Mesenchymal stem cell (in vitro differentiated cells and primary cell): ENCODE results near the gene EDC3.

Experiments used
- DNase-seq: peaks from one replicate; pipeline ENCODE4 v3.0.0-alpha.2; 2013
- H2AFZ ChIP-seq: one replicate; pipeline ENCODE4 v1.6.1; 2013; ENCODE audit warnings: low read depth, mild to moderate bottlenecking, control low read depth, inconsistent platforms, low read length, moderate library complexity
- H2AK5ac ChIP-seq: 2 replicates; pipeline ENCODE4 v1.6.1; 2013; ENCODE audit warnings: low read length, moderate library complexity, mild to moderate bottlenecking, inconsistent platforms; ENCODE audit not compliant: severe bottlenecking
- H2BK120ac ChIP-seq: one replicate; pipeline ENCODE4 v1.6.1; 2013; ENCODE audit warnings: low read depth, mild to moderate bottlenecking, inconsistent platforms, low read length, moderate library complexity
- H2BK12ac ChIP-seq, 2 experiments: one replicate each; pipeline ENCODE4 v1.6.1; 2013; ENCODE audit warnings: inconsistent platforms in 2 of 2, low read length in 2 of 2, mild to moderate bottlenecking in 2 of 2, moderate library complexity in 2 of 2, control low read depth in 1 of 2
- H2BK15ac ChIP-seq: one replicate; pipeline ENCODE4 v1.6.1; 2013; ENCODE audit warnings: mild to moderate bottlenecking, low read depth, inconsistent platforms; ENCODE audit not compliant: poor library complexity, severe bottlenecking
- H2BK5ac ChIP-seq: 2 replicates; pipeline ENCODE4 v1.6.1; 2013; ENCODE audit warnings: low read depth, mild to moderate bottlenecking, low read length, control low read depth, inconsistent platforms; ENCODE audit not compliant: poor library complexity, severe bottlenecking
- H3K14ac ChIP-seq, 2 experiments: one replicate each; pipeline ENCODE4 v1.6.1; 2013; ENCODE audit warnings: inconsistent platforms in 2 of 2, low read length in 2 of 2, control low read depth in 1 of 2, mild to moderate bottlenecking in 1 of 2, moderate library complexity in 1 of 2
- H3K18ac ChIP-seq, 2 experiments: one replicate each; pipeline ENCODE4 v1.6.1; 2013; ENCODE audit warnings: inconsistent platforms in 2 of 2, low read length in 2 of 2, control low read depth in 1 of 2, low read depth in 1 of 2, mild to moderate bottlenecking in 1 of 2
- H3K23ac ChIP-seq, 2 experiments: one replicate each; pipeline ENCODE4 v1.6.1; 2013; ENCODE audit warnings: inconsistent platforms in 2 of 2, low read length in 2 of 2, mild to moderate bottlenecking in 2 of 2, moderate library complexity in 2 of 2, control low read depth in 1 of 2
- H3K27ac ChIP-seq: 2 replicates; pipeline ENCODE4 v1.5.1; 2013; ENCODE audit warnings: mild to moderate bottlenecking, moderate library complexity, low read length, control low read depth, inconsistent platforms; ENCODE audit not compliant: poor library complexity, severe bottlenecking
- H3K27me3 ChIP-seq, 2 experiments: 2 replicates each; pipeline versions ENCODE4 v1.6.1 to v1.7.0; 2013; ENCODE audit warnings: low read length in 2 of 2, mild to moderate bottlenecking in 2 of 2, moderate library complexity in 2 of 2, control low read depth in 1 of 2, inconsistent platforms in 1 of 2; ENCODE audit not compliant: control insufficient read depth in 1 of 2, insufficient read depth in 1 of 2
- H3K36me3 ChIP-seq, 2 experiments: 2 replicates each; pipeline versions ENCODE4 v1.6.1 to v1.7.0; 2013; ENCODE audit warnings: low read length in 2 of 2, control low read depth in 1 of 2, inconsistent platforms in 1 of 2, low read depth in 1 of 2, mild to moderate bottlenecking in 1 of 2; ENCODE audit not compliant: insufficient read depth in 2 of 2, control insufficient read depth in 1 of 2
- H3K4ac ChIP-seq, 2 experiments: one replicate each; pipeline ENCODE4 v1.6.1; 2013; ENCODE audit warnings: inconsistent platforms in 2 of 2, low read length in 2 of 2, mild to moderate bottlenecking in 2 of 2, moderate library complexity in 2 of 2, control low read depth in 1 of 2, low read depth in 1 of 2
- H3K4me1 ChIP-seq: 2 replicates; pipeline ENCODE4 v1.6.1; 2013; ENCODE audit warnings: low read depth, low read length, control low read depth; ENCODE audit not compliant: control insufficient read depth, insufficient read depth
- H3K4me2 ChIP-seq: 2 replicates; pipeline ENCODE4 v1.6.1; 2013; ENCODE audit warnings: low read length, mild to moderate bottlenecking, inconsistent platforms; ENCODE audit not compliant: poor library complexity, severe bottlenecking
- H3K4me3 ChIP-seq, 2 experiments: 2 replicates each; pipeline versions ENCODE4 v1.5.1 to v1.7.0; 2013; ENCODE audit warnings: low read length in 2 of 2, mild to moderate bottlenecking in 2 of 2, control low read depth in 1 of 2, low read depth in 1 of 2; ENCODE audit not compliant: insufficient read depth in 1 of 2
- H3K79me1 ChIP-seq: replicated peaks from 2 replicates; pipeline ENCODE4 v1.6.1; 2013; ENCODE audit warnings: mild to moderate bottlenecking, control low read depth, low read length, inconsistent platforms; ENCODE audit not compliant: poor library complexity, severe bottlenecking
- H3K9ac ChIP-seq: 2 replicates; pipeline ENCODE4 v1.7.0; 2013; ENCODE audit warnings: mild to moderate bottlenecking, low read length, moderate library complexity
- H3K9me3 ChIP-seq: 2 replicates; pipeline ENCODE4 v1.7.0; 2013; ENCODE audit warnings: mild to moderate bottlenecking, low read length; ENCODE audit not compliant: control insufficient read depth
- H4K8ac ChIP-seq: one replicate; pipeline ENCODE4 v1.6.1; 2013; ENCODE audit warnings: inconsistent platforms, mild to moderate bottlenecking, low read length, moderate library complexity
- H4K91ac ChIP-seq: one replicate; pipeline ENCODE4 v1.6.1; 2013; ENCODE audit warnings: mild to moderate bottlenecking, low read length, inconsistent platforms
- WGBS: methylation state at CpG from one replicate; pipeline ENCODE4 v1.1.7; 2013; ENCODE audit warnings: mixed read lengths; 5-methylcytosine and 5-hydroxymethylcytosine counted together

Gene EDC3

GRCh38 chr15:74676801-74677200 is 19.0 kb downstream of the EDC3 start:
- Histone ChIP-seq H3K27ac (no peak overlapping the region), H3K4me2 (no peak overlapping the region), H3K9ac (no peak overlapping the region), H2BK120ac (no peak overlapping the region), H3K9me3 (no peaks in the 10 kb centered on the region), H3K14ac (no peak overlapping the region), H2BK15ac (no peak overlapping the region), H3K79me1 (peaks cover 21% of the 10 kb centered on the region), H3K27me3 (no peaks in the 10 kb centered on the region), H3K36me3 (peaks cover 13 to 23% of the 10 kb centered on the region in 2 experiments), H3K4me1 (no peaks in the 10 kb centered on the region), H2AK5ac (no peak overlapping the region), H4K91ac (no peak overlapping the region), H3K4me3 (no peak overlapping the region), H2BK5ac (no peak overlapping the region), H2AFZ (no peak overlapping the region), H3K23ac (no peak overlapping the region), H3K4ac (no peak overlapping the region), H2BK12ac (no peak overlapping the region), H3K18ac (no peak overlapping the region), H4K8ac (no peak overlapping the region)
- no peak for DNase-seq
- 96% methylated on average over 4 of the region's 7 CpGs for WGBS

- no peak overlapping the region for H2AK5ac ChIP-seq
- H3K79me1 ChIP-seq = peaks cover 25% of the 10 kb centered on the region
- no peak overlapping the region for H3K4me2 ChIP-seq
- H2BK120ac ChIP-seq = no peak overlapping the region
- H2AFZ ChIP-seq = no peak overlapping the region
- no peaks in the 10 kb centered on the region for H3K4me1 ChIP-seq
- no peak overlapping the region for H3K14ac ChIP-seq
- H3K4ac ChIP-seq = no peak overlapping the region
- no peaks in the 10 kb centered on the region for H3K9me3 ChIP-seq
- H3K18ac ChIP-seq = no peak overlapping the region
- no peaks in the 10 kb centered on the region for H3K27me3 ChIP-seq
- no peak overlapping the region for H4K91ac ChIP-seq
- no peak overlapping the region for H3K4me3 ChIP-seq
- H3K27ac ChIP-seq = no peak overlapping the region
- no peak for DNase-seq
- H2BK5ac ChIP-seq = no peak overlapping the region
- 99% methylated on average over 3 of the region's 3 CpGs for WGBS
- peaks cover 19 to 40% of the 10 kb centered on the region in 2 experiments for H3K36me3 ChIP-seq
- H3K23ac ChIP-seq = no peak overlapping the region
- no peak overlapping the region for H4K8ac ChIP-seq
- no peak overlapping the region for H2BK15ac ChIP-seq
- H3K9ac ChIP-seq = no peak overlapping the region
- H2BK12ac ChIP-seq = no peak overlapping the region
Measured at GRCh38 chr15:74674161-74674560, 21.7 kb downstream of the EDC3 start.

- Histone ChIP-seq H2BK12ac (no peak overlapping the region), H3K27ac (no peak overlapping the region), H3K4ac (no peak overlapping the region), H2AK5ac (no peak overlapping the region), H3K9ac (no peak overlapping the region), H3K36me3 (peaks cover 19 to 48% of the 10 kb centered on the region in 2 experiments), H4K91ac (no peak overlapping the region), H3K79me1 (peaks cover 21% of the 10 kb centered on the region), H4K8ac (no peak overlapping the region), H2BK5ac (no peak overlapping the region), H3K23ac (no peak overlapping the region), H2BK120ac (no peak overlapping the region), H3K4me1 (no peaks in the 10 kb centered on the region), H3K27me3 (no peaks in the 10 kb centered on the region), H3K9me3 (no peaks in the 10 kb centered on the region), H3K4me3 (no peak overlapping the region), H3K14ac (no peak overlapping the region), H3K18ac (no peak overlapping the region), H2BK15ac (no peak overlapping the region), H3K4me2 (no peak overlapping the region), H2AFZ (no peak overlapping the region)
- WGBS = no CpG with 5 or more reads among the region's 4 CpGs
- no peak for DNase-seq
Measured at GRCh38 chr15:74669627-74670026, 26.2 kb downstream of the EDC3 start.

- Histone ChIP-seq H4K91ac (no peak overlapping the region), H3K27me3 (no peaks in the 10 kb centered on the region), H2BK120ac (no peak overlapping the region), H3K36me3 (peaks cover 14 to 38% of the 10 kb centered on the region in 2 experiments), H3K4me1 (peaks cover 3% of the 10 kb centered on the region), H3K18ac (no peak overlapping the region), H3K79me1 (peaks cover 19% of the 10 kb centered on the region), H3K27ac (no peak overlapping the region), H4K8ac (no peak overlapping the region), H3K14ac (no peak overlapping the region), H3K23ac (no peak overlapping the region), H2AFZ (no peak overlapping the region), H3K9ac (no peak overlapping the region), H2BK5ac (no peak overlapping the region), H2BK12ac (no peak overlapping the region), H3K4me3 (no peak overlapping the region), H3K4me2 (no peak overlapping the region), H2AK5ac (no peak overlapping the region), H3K9me3 (no peaks in the 10 kb centered on the region), H3K4ac (no peak overlapping the region), H2BK15ac (no peak overlapping the region)
- no peak for DNase-seq
- WGBS = 100% methylated on average over 1 of the region's 1 CpG
Measured at GRCh38 chr15:74667975-74668374, 27.8 kb downstream of the EDC3 start.
